Psoas muscle (tissue), 8 donors: ENCODE measurements around the gene ARL15. TPM values are rescaled to one million over a fixed set of nuclear protein-coding genes. Genes with fewer than 3 reads are reported as not detected.

Experiments
- ATAC-seq, 4 donors: fragments of 200-7000 bp; cut with Tn5 transposase; one replicate each; pipeline ENCODE4 v1.9.1; 2020; ENCODE audit warnings: moderate library complexity in 3 of 4, mild to moderate bottlenecking in 2 of 4
- DNase-seq, 2 donors: peaks; one replicate each; pipeline ENCODE4 v3.0.0-alpha.2; 2020
- H3K27ac ChIP-seq: fragments of 200-600 bp; one replicate; pipeline ENCODE4 v1.8.0; 2022
- H3K27me3 ChIP-seq, 3 donors: fragments of 200-600 bp in 1 of 3; one replicate each; pipeline versions ENCODE4 v1.6.1 to v1.8.0; 2013 to 2022; ENCODE audit warnings: low read length in 2 of 3, mild to moderate bottlenecking in 2 of 3, moderate library complexity in 1 of 3; ENCODE audit not compliant: insufficient read depth in 3 of 3
- H3K36me3 ChIP-seq, 2 donors: fragments of 200-600 bp in 1 of 2; one replicate each; pipeline versions ENCODE4 v1.6.1 to v1.8.0; 2013 to 2022; ENCODE audit warnings: low read depth in 1 of 2, mild to moderate bottlenecking in 1 of 2, moderate library complexity in 1 of 2; ENCODE audit not compliant: insufficient read depth in 1 of 2
- H3K4me1 ChIP-seq: fragments of 200-600 bp; one replicate; pipeline ENCODE4 v1.8.0; 2022
- H3K4me3 ChIP-seq: fragments of 200-600 bp; one replicate; pipeline ENCODE4 v1.8.0; 2022; ENCODE audit warnings: mild to moderate bottlenecking
- H3K9me3 ChIP-seq: fragments of 200-600 bp; one replicate; pipeline ENCODE4 v1.8.0; 2022
- CTCF ChIP-seq: fragments of 200-600 bp; IDR thresholded peaks from one replicate; pipeline ENCODE4 v1.8.0; 2022; ENCODE audit warnings: antibody characterized with exemption
- WGBS, 3 donors: extraction: QIAGEN DNeasy Blood & Tissue Kit; methylation state at CpG; one replicate each; pipeline versions ENCODE4 v1.1.6 to v1.1.7; 2013; 5-methylcytosine and 5-hydroxymethylcytosine counted together
- intact Hi-C, 2 donors: fragments of 100-400 bp; cut with DNase I; formaldehyde crosslinking; loops; one replicate each; pipeline versions ENCODE4 v1.11.0 to v1.14.2; 2022
- polyA plus RNA-seq, 3 donors: library from polyadenylated mRNA; stranded (reverse); fragments of 200-250 nt; gene quantifications; one replicate each; pipeline ENCODE4 v1.2.3, GENCODE V29; 2013
- total RNA-seq, 4 donors: library from RNA; stranded (reverse); fragmentation: NEBNext Ultra II Directional in 2 of 4; extraction: Animal tissue kit (Norgen Biotek cat#: 25700) in 2 of 4; gene quantifications; one replicate each; pipeline versions ENCODE4 v1.2.1 to v1.2.4, GENCODE V29; 2021 to 2023
- donor health status: healthy with polysubstance abuse.
- donor health status: DM: no; HTN: no; CAD: no; lungs with moderate emphysema.
- donor health status: Bipolar disorder and iron deficiency.
- donor health status: healthy.
- donor health status: DM: yes; HTN: yes; CAD: no.
- donor health status: DM: no; HTN: no; CAD: no.
- donor health status: DM: no; HTN: no; CAD: no.
- donor health status: DM: yes; HTN: yes; CAD: no.

Gene ARL15
- total and polyA plus RNA-seq, 7 donors: 2.5 to 8.9 (median 4.6) TPM

- 49 to 69% (median 54%) methylated on average over 1 of the region's 1 CpG for WGBS, 3 donors
- intact Hi-C loops: no loop called here
- no peak overlapping the region for H3K27ac ChIP-seq
- H3K4me1 ChIP-seq: no peaks in the 10 kb centered on the region
- no peaks in the 10 kb centered on the region for H3K36me3 ChIP-seq
- no peak overlapping the region for H3K4me3 ChIP-seq
- no peaks in the 10 kb centered on the region for H3K27me3 ChIP-seq
- DNase-seq: no peak
- H3K9me3 ChIP-seq: no peaks in the 10 kb centered on the region
- ATAC-seq: no peak
- no peak for TF ChIP-seq CTCF
Measured at GRCh38 chr5:53963958-53964357, 346.4 kb downstream of the ARL15 start.

- peaks cover 8% of the 10 kb centered on the region for H3K9me3 ChIP-seq
- H3K27me3 ChIP-seq: no peaks in the 10 kb centered on the region
- no peak overlapping the region for H3K4me3 ChIP-seq
- ATAC-seq: no peak
- WGBS, 3 donors: 85 to 92% (median 90%) methylated on average over 1 of the region's 1 CpG
- no peaks in the 10 kb centered on the region for H3K4me1 ChIP-seq
- no peak for TF ChIP-seq CTCF
- DNase-seq: no peak
- intact Hi-C loops: no loop called here
- H3K27ac ChIP-seq: no peak overlapping the region
- H3K36me3 ChIP-seq: no peaks in the 10 kb centered on the region
Measured at GRCh38 chr5:53962306-53962705, 348.1 kb downstream of the ARL15 start.

- no peak for TF ChIP-seq CTCF
- H3K4me1 ChIP-seq: no peaks in the 10 kb centered on the region
- no peak overlapping the region for H3K27ac ChIP-seq
- peaks cover 8% of the 10 kb centered on the region for H3K9me3 ChIP-seq
- no peak for DNase-seq
- ATAC-seq: no peak
- H3K27me3 ChIP-seq: no peaks in the 10 kb centered on the region
- no peaks in the 10 kb centered on the region for H3K36me3 ChIP-seq
- intact Hi-C loops: no loop called here
- no peak overlapping the region for H3K4me3 ChIP-seq
Measured at GRCh38 chr5:53956632-53957031, 353.7 kb downstream of the ARL15 start.

- DNase-seq: no peak
- H3K9me3 ChIP-seq: peaks cover 8% of the 10 kb centered on the region
- WGBS, 3 donors: 96 to 100% (median 98%) methylated on average over 1 of the region's 1 CpG
- ATAC-seq: no peak
- no peaks in the 10 kb centered on the region for H3K4me1 ChIP-seq
- H3K27me3 ChIP-seq: no peaks in the 10 kb centered on the region
- no peaks in the 10 kb centered on the region for H3K36me3 ChIP-seq
- no peak for TF ChIP-seq CTCF
- no peak overlapping the region for H3K27ac ChIP-seq
- no peak overlapping the region for H3K4me3 ChIP-seq
- intact Hi-C loops: no loop called here
Measured at GRCh38 chr5:53956196-53956595, 354.2 kb downstream of the ARL15 start.

- Histone ChIP-seq H3K9me3 (no peaks in the 10 kb centered on the region), H3K36me3 (no peaks in the 10 kb centered on the region), H3K27me3 (no peaks in the 10 kb centered on the region), H3K4me3 (no peak overlapping the region), H3K27ac (no peak overlapping the region), H3K4me1 (no peaks in the 10 kb centered on the region)
- DNase-seq (no peak), ATAC-seq (no peak)
- intact Hi-C loops: no loop called here
- 72 to 82% (median 79%) methylated on average over 3 of the region's 3 CpGs for WGBS, 3 donors
- TF ChIP-seq CTCF: no peak
Measured at GRCh38 chr5:53950621-53951020, 359.8 kb downstream of the ARL15 start.
